ENCODE results near the gene SEMA3G.

The SEMA3G gene

GRCh38 chr3:52441091-52441771 is 3.7 kb downstream of the SEMA3G start:
- H3K9ac ChIP-seq (ENCODE audit: low read length): no peak overlapping the region
- H3K4me3 ChIP-seq (ENCODE audit: low read depth, low read length): no peak overlapping the region
- no peak overlapping the region for H3K27ac ChIP-seq (ENCODE audit: low read depth, low read length)
- H3K36me3 ChIP-seq (ENCODE audit: control insufficient read depth, insufficient read depth, low read length): no peaks in the 10 kb centered on the region
- H3K4me1 ChIP-seq (ENCODE audit: control insufficient read depth, insufficient read depth, low read length): peaks cover 12% of the 10 kb centered on the region
- no peaks in the 10 kb centered on the region for H3K9me3 ChIP-seq (ENCODE audit: control insufficient read depth, insufficient read depth, low read depth, low read length)
- H3K27me3 ChIP-seq (ENCODE audit: control insufficient read depth, insufficient read depth, low read length): no peaks in the 10 kb centered on the region

GRCh38 chr3:52440671-52441070 is 4.2 kb downstream of the SEMA3G start:
- Histone ChIP-seq H3K36me3 (ENCODE audit: control insufficient read depth, insufficient read depth, low read length) (no peaks in the 10 kb centered on the region), H3K9me3 (ENCODE audit: control insufficient read depth, insufficient read depth, low read depth, low read length) (no peaks in the 10 kb centered on the region), H3K27ac (ENCODE audit: low read depth, low read length) (no peak overlapping the region), H3K4me1 (ENCODE audit: control insufficient read depth, insufficient read depth, low read length) (peaks cover 12% of the 10 kb centered on the region), H3K9ac (ENCODE audit: low read length) (no peak overlapping the region), H3K4me3 (ENCODE audit: low read depth, low read length) (no peak overlapping the region), H3K27me3 (ENCODE audit: control insufficient read depth, insufficient read depth, low read length) (no peaks in the 10 kb centered on the region)

GRCh38 chr3:52440249-52440551 is 4.7 kb downstream of the SEMA3G start:
- H3K27ac ChIP-seq (ENCODE audit: low read depth, low read length): no peak overlapping the region

GRCh38 chr3:52439426-52440248 is 5.3 kb downstream of the SEMA3G start:
- H3K27ac ChIP-seq (ENCODE audit: low read depth, low read length): no peak overlapping the region
- H3K4me1 ChIP-seq (ENCODE audit: control insufficient read depth, insufficient read depth, low read length): peaks cover 8% of the 10 kb centered on the region
- no peak overlapping the region for H3K4me3 ChIP-seq (ENCODE audit: low read depth, low read length)
- H3K9ac ChIP-seq (ENCODE audit: low read length): no peak overlapping the region
- no peaks in the 10 kb centered on the region for H3K27me3 ChIP-seq (ENCODE audit: control insufficient read depth, insufficient read depth, low read length)
- no peaks in the 10 kb centered on the region for H3K36me3 ChIP-seq (ENCODE audit: control insufficient read depth, insufficient read depth, low read length)
- H3K9me3 ChIP-seq (ENCODE audit: control insufficient read depth, insufficient read depth, low read depth, low read length): no peaks in the 10 kb centered on the region

More at GRCh38 chr3:52440249-52440551, 4.7 kb downstream of the SEMA3G start:
- no peak overlapping the region for H3K9ac ChIP-seq (ENCODE audit: low read length)
- no peak overlapping the region for H3K4me3 ChIP-seq (ENCODE audit: low read depth, low read length)
- no peaks in the 10 kb centered on the region for H3K27me3 ChIP-seq (ENCODE audit: control insufficient read depth, insufficient read depth, low read length)
- H3K9me3 ChIP-seq (ENCODE audit: control insufficient read depth, insufficient read depth, low read depth, low read length): no peaks in the 10 kb centered on the region
- peaks cover 12% of the 10 kb centered on the region for H3K4me1 ChIP-seq (ENCODE audit: control insufficient read depth, insufficient read depth, low read length)
- H3K36me3 ChIP-seq (ENCODE audit: control insufficient read depth, insufficient read depth, low read length): no peaks in the 10 kb centered on the region

- H3K9ac ChIP-seq (ENCODE audit: low read length): no peak overlapping the region
- H3K27ac ChIP-seq (ENCODE audit: low read depth, low read length): no peak overlapping the region
- no peaks in the 10 kb centered on the region for H3K27me3 ChIP-seq (ENCODE audit: control insufficient read depth, insufficient read depth, low read length)
- H3K36me3 ChIP-seq (ENCODE audit: control insufficient read depth, insufficient read depth, low read length): no peaks in the 10 kb centered on the region
- no peaks in the 10 kb centered on the region for H3K9me3 ChIP-seq (ENCODE audit: control insufficient read depth, insufficient read depth, low read depth, low read length)
- H3K4me3 ChIP-seq (ENCODE audit: low read depth, low read length): no peak overlapping the region
- H3K4me1 ChIP-seq (ENCODE audit: control insufficient read depth, insufficient read depth, low read length): peaks cover 3% of the 10 kb centered on the region; the same call in 1 of the 2 replicates
Observed at GRCh38 chr3:52438579-52439425, 6.1 kb downstream of the SEMA3G start.

GRCh38 chr3:52438104-52438376 is 6.9 kb downstream of the SEMA3G start:
- Histone ChIP-seq H3K9ac (ENCODE audit: low read length) (no peak overlapping the region), H3K27ac (ENCODE audit: low read depth, low read length) (no peak overlapping the region), H3K4me1 (ENCODE audit: control insufficient read depth, insufficient read depth, low read length) (peaks cover 3% of the 10 kb centered on the region; the same call in 1 of the 2 replicates)

DNA sequence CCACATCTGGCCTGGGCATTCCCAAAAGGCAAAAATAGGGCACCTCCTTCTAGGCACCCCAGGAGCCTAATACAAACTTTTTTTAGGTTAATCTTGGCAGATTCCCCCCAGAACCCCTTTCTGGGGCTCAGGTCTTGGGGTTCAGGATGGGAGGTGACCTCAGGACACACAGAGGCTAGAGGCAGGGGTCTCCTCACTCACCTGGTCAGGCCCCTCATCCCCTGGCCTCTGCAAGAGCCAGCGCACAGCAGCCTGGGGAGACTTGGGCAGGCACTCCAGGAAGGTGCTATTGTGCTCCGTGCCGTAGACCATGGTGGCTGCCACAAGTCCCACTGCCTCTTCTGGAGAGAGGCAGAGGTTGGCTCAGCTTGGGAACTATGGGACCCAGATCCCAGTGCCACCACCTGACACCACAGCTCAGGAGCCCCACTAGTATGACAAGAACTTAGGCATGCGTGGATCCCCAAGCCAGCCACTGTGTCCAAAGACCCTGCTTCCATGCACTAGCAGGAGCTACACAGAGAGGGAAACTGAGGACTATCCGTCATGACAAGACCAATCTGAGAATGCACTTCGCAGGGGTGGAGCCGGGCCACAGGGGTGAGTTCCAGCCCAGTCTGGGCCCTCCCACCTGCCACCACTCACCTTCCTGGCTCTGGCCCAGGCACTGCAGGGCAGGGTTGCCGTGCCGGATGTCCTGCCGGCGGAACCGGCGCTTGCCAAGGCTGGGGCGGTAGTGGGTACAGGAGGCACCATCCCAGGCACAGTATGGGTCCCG is 7.4 kb downstream of the SEMA3G start:
- H3K4me1 ChIP-seq (ENCODE audit: control insufficient read depth, insufficient read depth, low read length): peaks cover 3% of the 10 kb centered on the region; the same call in 1 of the 2 replicates
- no peak overlapping the region for H3K27ac ChIP-seq (ENCODE audit: low read depth, low read length)

More at GRCh38 chr3:52438104-52438376, 6.9 kb downstream of the SEMA3G start:
- Histone ChIP-seq H3K36me3 (ENCODE audit: control insufficient read depth, insufficient read depth, low read length) (no peaks in the 10 kb centered on the region), H3K27me3 (ENCODE audit: control insufficient read depth, insufficient read depth, low read length) (no peaks in the 10 kb centered on the region), H3K4me3 (ENCODE audit: low read depth, low read length) (no peak overlapping the region), H3K9me3 (ENCODE audit: control insufficient read depth, insufficient read depth, low read depth, low read length) (no peaks in the 10 kb centered on the region)

DNA sequence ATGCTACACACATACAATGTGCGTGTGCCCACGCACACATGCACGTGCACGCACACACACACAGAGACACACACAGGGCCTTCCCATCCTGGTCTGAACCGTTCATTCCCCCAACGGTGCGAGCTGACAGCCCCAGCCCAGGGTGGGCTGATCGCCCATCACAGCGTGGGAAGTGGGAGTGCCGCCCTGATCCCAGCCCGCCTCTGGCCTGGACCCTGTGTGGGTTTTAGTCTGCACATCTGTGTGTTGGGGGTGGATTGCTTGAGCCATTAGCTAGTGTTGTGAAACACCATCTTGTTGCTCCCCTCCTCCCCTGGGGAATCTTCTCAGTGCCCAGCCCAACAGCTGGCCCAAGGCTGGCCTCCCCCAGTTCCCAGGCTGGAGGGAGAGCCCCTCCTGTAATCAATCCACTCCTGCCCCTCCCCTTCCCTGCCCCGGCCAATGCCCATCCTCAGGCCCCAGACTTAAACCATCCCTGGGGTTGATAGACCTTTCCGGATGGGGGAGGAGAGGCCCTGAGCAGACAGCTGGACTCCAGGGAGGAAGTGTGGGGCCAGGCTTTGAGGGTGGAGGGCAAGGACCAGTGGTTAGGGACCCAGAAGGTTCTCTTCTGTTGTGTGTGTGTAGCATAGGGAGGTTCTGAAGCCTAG is 8.3 kb downstream of the SEMA3G start:
- H3K36me3 ChIP-seq (ENCODE audit: control insufficient read depth, insufficient read depth, low read length): no peaks in the 10 kb centered on the region
- H3K27me3 ChIP-seq (ENCODE audit: control insufficient read depth, insufficient read depth, low read length): no peaks in the 10 kb centered on the region
- H3K4me1 ChIP-seq (ENCODE audit: control insufficient read depth, insufficient read depth, low read length): peaks cover 3% of the 10 kb centered on the region; the same call in 1 of the 2 replicates
- H3K9me3 ChIP-seq (ENCODE audit: control insufficient read depth, insufficient read depth, low read depth, low read length): no peaks in the 10 kb centered on the region
- H3K27ac ChIP-seq (ENCODE audit: low read depth, low read length): no peak overlapping the region
- H3K4me3 ChIP-seq (ENCODE audit: low read depth, low read length): no peak overlapping the region
- no peak overlapping the region for H3K9ac ChIP-seq (ENCODE audit: low read length)

More for the DNA sequence above, 7.4 kb downstream of the SEMA3G start:
- Histone ChIP-seq H3K9ac (ENCODE audit: low read length) (no peak overlapping the region), H3K9me3 (ENCODE audit: control insufficient read depth, insufficient read depth, low read depth, low read length) (no peaks in the 10 kb centered on the region), H3K27me3 (ENCODE audit: control insufficient read depth, insufficient read depth, low read length) (no peaks in the 10 kb centered on the region), H3K36me3 (ENCODE audit: control insufficient read depth, insufficient read depth, low read length) (no peaks in the 10 kb centered on the region), H3K4me3 (ENCODE audit: low read depth, low read length) (no peak overlapping the region)

- H3K27ac ChIP-seq (ENCODE audit: low read depth, low read length): no peak overlapping the region
- no peaks in the 10 kb centered on the region for H3K9me3 ChIP-seq (ENCODE audit: control insufficient read depth, insufficient read depth, low read depth, low read length)
- no peaks in the 10 kb centered on the region for H3K27me3 ChIP-seq (ENCODE audit: control insufficient read depth, insufficient read depth, low read length)
- no peaks in the 10 kb centered on the region for H3K36me3 ChIP-seq (ENCODE audit: control insufficient read depth, insufficient read depth, low read length)
- H3K4me3 ChIP-seq (ENCODE audit: low read depth, low read length): no peak overlapping the region
- H3K9ac ChIP-seq (ENCODE audit: low read length): no peak overlapping the region
- H3K4me1 ChIP-seq (ENCODE audit: control insufficient read depth, insufficient read depth, low read length): peaks cover 3% of the 10 kb centered on the region; the same call in 1 of the 2 replicates
Observed at GRCh38 chr3:52435246-52436101, 9.4 kb downstream of the SEMA3G start.
